Measurements from ENCODE around the gene ERGIC1. TPM values are rescaled to one million over a fixed set of nuclear protein-coding genes. Genes with fewer than 3 reads are reported as not detected.
"Not testable (repeated sequence)": the region's sequence is repeated elsewhere in the genome, so short reads cannot be mapped to it uniquely, and the experiment has no call there.

Gene ERGIC1
- total RNA-seq, 6 experiments from 2014 or later, result 240 to 276 (median 258) TPM

DNA sequence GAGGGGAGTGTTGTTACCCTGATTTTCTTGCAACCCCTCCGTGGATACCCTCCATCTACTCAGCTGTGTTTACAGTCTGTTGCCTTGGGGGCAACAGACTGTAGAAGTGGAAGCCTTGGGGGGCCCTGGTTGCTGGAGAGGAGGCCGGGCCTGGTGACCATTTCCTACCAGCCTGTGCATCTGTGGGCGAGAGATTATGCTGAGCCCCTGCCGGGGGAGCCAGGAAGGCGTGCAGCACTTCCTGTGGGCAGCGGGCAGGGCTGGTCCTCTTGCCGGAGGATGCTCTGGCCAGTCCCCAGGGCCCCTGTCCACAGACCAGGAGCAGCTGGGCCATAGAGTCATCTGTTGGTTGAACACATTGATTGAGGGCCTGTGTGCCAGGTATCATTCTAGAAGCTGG, 11.1 kb downstream of the ERGIC1 start:
- Mint-ChIP-seq H3K4me3 (no peak overlapping the region), H3K27me3 (ENCODE audit: insufficient read depth) (no peaks in the 10 kb centered on the region), H3K4me1 (ENCODE audit: low read depth) (peaks cover 49% of the 10 kb centered on the region), H3K36me3 (ENCODE audit: low read depth) (peaks cover 5% of the 10 kb centered on the region; the same call in 1 of the 2 replicates), H3K9me3 (no peaks in the 10 kb centered on the region), H3K27ac (no peak overlapping the region)
- DNase-seq, result no peak
- no peak for TF ChIP-seq CTCF (IDR thresholded peaks at IDR 0.05)

DNA sequence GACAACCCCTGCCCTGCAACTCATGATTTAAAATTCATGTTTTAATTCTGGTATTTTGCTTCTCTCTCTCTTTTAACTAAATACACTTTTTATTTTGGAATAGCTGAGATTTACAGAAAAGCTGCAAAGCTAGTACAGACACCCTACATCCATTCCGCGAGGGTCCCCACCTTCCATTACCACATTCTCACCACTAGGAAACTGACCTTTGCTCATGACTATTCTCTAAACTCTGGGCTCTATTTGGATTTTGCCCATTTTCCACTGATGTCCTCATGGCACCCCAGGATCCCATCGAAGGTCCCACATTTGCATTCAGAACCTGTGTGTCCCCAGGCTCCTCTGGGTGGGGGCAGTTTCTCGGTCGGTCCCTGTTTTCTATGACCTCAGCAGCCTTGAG, 11.5 kb downstream of the ERGIC1 start:
- Mint-ChIP-seq H3K4me1 (ENCODE audit: low read depth) (peaks cover 45% of the 10 kb centered on the region), H3K9me3 (no peaks in the 10 kb centered on the region), H3K36me3 (ENCODE audit: low read depth) (peaks cover 5% of the 10 kb centered on the region; the same call in 1 of the 2 replicates), H3K27me3 (ENCODE audit: insufficient read depth) (no peaks in the 10 kb centered on the region), H3K4me3 (no peak overlapping the region), H3K27ac (0 out of 2 replicates have a peak overlapping the region, but pooled peaks have one; percentile 4)
- DNase-seq, result no peak
- peak; percentile 48 for TF ChIP-seq CTCF (IDR thresholded peaks at IDR 0.05)

GRCh38 chr5:172846249-172846648, 12.2 kb downstream of the ERGIC1 start:
- peaks cover 45% of the 10 kb centered on the region for H3K4me1 Mint-ChIP-seq (ENCODE audit: low read depth)

DNA sequence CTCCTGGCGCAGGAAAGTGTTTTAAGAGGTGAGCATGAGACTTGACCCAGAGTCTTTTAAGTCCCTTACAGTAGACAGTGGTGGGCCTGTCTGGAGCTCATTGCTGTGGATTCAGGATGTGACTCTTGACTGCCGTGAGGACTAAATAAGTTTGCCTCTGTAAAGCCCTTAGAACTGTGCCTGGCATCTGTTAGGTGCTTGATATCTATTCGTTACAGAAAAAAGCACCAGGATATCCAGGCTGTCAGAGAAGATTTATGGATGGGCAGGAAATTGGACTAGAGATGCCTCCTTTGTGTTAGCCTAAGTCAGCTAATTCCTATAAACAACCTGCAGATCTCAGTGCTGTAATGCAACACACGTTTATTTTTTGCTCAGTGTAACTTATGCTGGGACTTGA, 12.6 kb downstream of the ERGIC1 start:
- no peak overlapping the region for H3K4me3 Mint-ChIP-seq
- no peak for TF ChIP-seq CTCF (IDR thresholded peaks at IDR 0.05)
- no peaks in the 10 kb centered on the region for H3K27me3 Mint-ChIP-seq (ENCODE audit: insufficient read depth)
- H3K36me3 Mint-ChIP-seq (ENCODE audit: low read depth), result peaks cover 5% of the 10 kb centered on the region; the same call in 1 of the 2 replicates
- H3K9me3 Mint-ChIP-seq, result no peaks in the 10 kb centered on the region
- peaks cover 42% of the 10 kb centered on the region for H3K4me1 Mint-ChIP-seq (ENCODE audit: low read depth)
- no peak for DNase-seq
- H3K27ac Mint-ChIP-seq, result 0 out of 2 replicates have a peak overlapping the region, but pooled peaks have one; percentile 38

More at GRCh38 chr5:172846249-172846648, 12.2 kb downstream of the ERGIC1 start:
- no peak for DNase-seq
- no peak overlapping the region for H3K27ac Mint-ChIP-seq
- no peaks in the 10 kb centered on the region for H3K27me3 Mint-ChIP-seq (ENCODE audit: insufficient read depth)
- no peak for TF ChIP-seq CTCF (IDR thresholded peaks at IDR 0.05)
- H3K9me3 Mint-ChIP-seq, result no peaks in the 10 kb centered on the region
- H3K4me3 Mint-ChIP-seq, result no peak overlapping the region
- peaks cover 5% of the 10 kb centered on the region; the same call in 1 of the 2 replicates for H3K36me3 Mint-ChIP-seq (ENCODE audit: low read depth)

DNA sequence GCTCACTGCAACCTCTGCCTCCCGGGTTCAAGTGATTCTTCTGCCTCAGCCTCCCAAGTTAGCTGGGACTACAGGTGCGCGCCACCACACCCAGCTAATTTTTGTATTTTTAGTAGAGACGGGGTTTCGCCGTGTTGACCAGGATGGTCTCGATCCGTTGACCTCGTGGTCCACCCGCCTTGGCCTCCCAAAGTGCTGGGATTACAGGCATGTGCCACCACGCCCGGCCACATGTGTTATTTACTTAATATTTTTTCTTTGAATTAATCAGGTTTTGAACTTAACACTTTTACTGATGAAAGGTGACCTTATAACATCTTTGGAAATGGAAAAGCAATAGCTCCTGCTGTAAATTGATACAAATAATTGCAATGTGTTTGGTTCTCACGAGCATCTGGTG, 13.5 kb downstream of the ERGIC1 start:
- DNase-seq; H3K36me3 Mint-ChIP-seq (ENCODE audit: low read depth); H3K4me3 Mint-ChIP-seq; H3K27me3 Mint-ChIP-seq (ENCODE audit: insufficient read depth); H3K9me3 Mint-ChIP-seq: not testable (repeated sequence)
- Mint-ChIP-seq H3K27ac (peak overlapping the region; percentile 46), H3K4me1 (ENCODE audit: low read depth) (peaks cover 39% of the 10 kb centered on the region)

GRCh38 chr5:172848419-172848818, 14.4 kb downstream of the ERGIC1 start:
- H3K9me3 Mint-ChIP-seq, result no peaks in the 10 kb centered on the region
- H3K36me3 Mint-ChIP-seq (ENCODE audit: low read depth), result peaks cover 2% of the 10 kb centered on the region; the same call in 1 of the 2 replicates
- peak overlapping the region; percentile 46 for H3K27ac Mint-ChIP-seq
- DNase-seq, result no peak
- peaks cover 45% of the 10 kb centered on the region for H3K4me1 Mint-ChIP-seq (ENCODE audit: low read depth)
- no peak; the same call in 1 of the 2 replicates for TF ChIP-seq CTCF (IDR thresholded peaks at IDR 0.05)
- H3K27me3 Mint-ChIP-seq (ENCODE audit: insufficient read depth), result no peaks in the 10 kb centered on the region
- H3K4me3 Mint-ChIP-seq, result no peak overlapping the region
